ENCODE data around the gene HEATR5A. TPM values are rescaled to one million over a fixed set of nuclear protein-coding genes. Genes with fewer than 3 reads are reported as not detected.
A peak's percentile ranks its signal among the peaks of the same experiment; 100 is the strongest.

Gene HEATR5A
- polyA plus RNA-seq, 2 of the 4 experiments (the other 2 are of a cell fraction), result 29.5 to 49.5 TPM

- no peak overlapping the region for H3K4me2 ChIP-seq
- ChIA-PET POLR2A (no interaction called here), CTCF (interaction anchor here (0.6 kb wide), 1 partner anchor 82 kb away, joined by 6 read pairs; no protein-coding TSS in a partner anchor)
- 57% methylated on average over 9 of the region's 10 CpGs for WGBS (ENCODE audit: missing lambda C conversion rate)
- peak; percentile 24 to 58; a peak in 3 of 6 replicates for ATAC-seq
- H3K4me3 ChIP-seq, result no peak overlapping the region
- H3K27ac ChIP-seq, result peak overlapping the region in 1 of 2 experiments; percentile 34; a peak in 1 of 6 replicates
- no peaks in the 10 kb centered on the region for H3K9me3 ChIP-seq
- H3K4me1 ChIP-seq, result 0 out of 3 replicates have a peak, but pooled peaks cover 3% of the 10 kb centered on the region
- TF ChIP-seq RFX5 (IDR thresholded peaks at IDR 0.05), result no peak
- TF ChIP-seq SREBF2 (IDR thresholded peaks at IDR 0.05), result no peak
- no peak for TF ChIP-seq MYC (IDR thresholded peaks at IDR 0.05; ENCODE audit: borderline replicate concordance, low read length)
- no peak for TF ChIP-seq MAZ (IDR thresholded peaks at IDR 0.05; ENCODE audit: borderline replicate concordance, low read depth, low read length)
- FAIRE-seq, result no peak
- no peak for DNase-seq (ENCODE audit: low read depth in 1 of 2, low spot score in 1 of 2)
Measured at GRCh38 chr14:31251028-31251958, 169.1 kb downstream of the HEATR5A start.

- H3K9me3 ChIP-seq, result no peaks in the 10 kb centered on the region
- CTCF ChIA-PET, result no interaction called here
- H3K4me1 ChIP-seq, result 0 out of 3 replicates have a peak, but pooled peaks cover 3% of the 10 kb centered on the region
- ATAC-seq (no peak), FAIRE-seq (no peak), DNase-seq (ENCODE audit: low read depth in 1 of 2, low spot score in 1 of 2) (no peak)
- TF ChIP-seq FOSL2 (IDR thresholded peaks at IDR 0.05), result no peak
- no peak for TF ChIP-seq FOSL2 (CRISPR knock-in tag; IDR thresholded peaks at IDR 0.05)
- no peak for TF ChIP-seq ZFP36 (IDR thresholded peaks at IDR 0.05; ENCODE audit: borderline replicate concordance, partially characterized antibody)
- TF ChIP-seq SREBF2 (IDR thresholded peaks at IDR 0.05), result no peak
- no peak for TF ChIP-seq HDAC2 (IDR thresholded peaks at IDR 0.05)
- TF ChIP-seq RAD21 (conservative IDR thresholded peaks at IDR 0.05 in 1 of 2, IDR thresholded peaks at IDR 0.05 in 1 of 2), result no peak
- TF ChIP-seq KDM5A (IDR thresholded peaks at IDR 0.05), result no peak
- no peak for TF ChIP-seq ZC3H11A (IDR thresholded peaks at IDR 0.05)
- TF ChIP-seq ATOH8 (CRISPR knock-in tag; IDR thresholded peaks at IDR 0.05; ENCODE audit: low read depth), result no peak
- TF ChIP-seq BCL3 (IDR thresholded peaks at IDR 0.05), result no peak
- TF ChIP-seq HEYL (CRISPR knock-in tag; IDR thresholded peaks at IDR 0.05), result no peak
- no peak for TF ChIP-seq JUNB (IDR thresholded peaks at IDR 0.05)
- no peak for TF ChIP-seq HMGXB4 (CRISPR knock-in tag; IDR thresholded peaks at IDR 0.05; ENCODE audit: borderline replicate concordance)
- no peak for TF ChIP-seq NPAS2 (CRISPR knock-in tag; IDR thresholded peaks at IDR 0.05; ENCODE audit: borderline replicate concordance)
- TF ChIP-seq MAFK (IDR thresholded peaks at IDR 0.05; ENCODE audit: partially characterized antibody), result no peak
- no peak overlapping the region for H3K4me3 ChIP-seq
- H3K4me2 ChIP-seq, result no peak overlapping the region
- no peak overlapping the region for H3K27ac ChIP-seq
- POLR2A ChIA-PET, result no interaction called here
- WGBS (ENCODE audit: missing lambda C conversion rate), result 62% methylated on average over 3 of the region's 3 CpGs
Measured at GRCh38 chr14:31244626-31245025, 175.7 kb downstream of the HEATR5A start.

GRCh38 chr14:31243860-31244259, 176.5 kb downstream of the HEATR5A start:
- DNase-seq (ENCODE audit: low read depth in 1 of 2, low spot score in 1 of 2) (no peak), ATAC-seq (no peak)

More at GRCh38 chr14:31243860-31244259, 176.5 kb downstream of the HEATR5A start:
- no peak for TF ChIP-seq RCOR1 (IDR thresholded peaks at IDR 0.05; ENCODE audit: low read depth, low read length)
- TF ChIP-seq CTCF (IDR thresholded peaks at IDR 0.05), result no peak
- no peak for TF ChIP-seq BHLHE40 (IDR thresholded peaks at IDR 0.05; ENCODE audit: low read depth, low read length)
- TF ChIP-seq ZNF302 (CRISPR knock-in tag; IDR thresholded peaks at IDR 0.05), result no peak
- TF ChIP-seq GATA3 (IDR thresholded peaks at IDR 0.05; ENCODE audit: borderline replicate concordance), result no peak
- TF ChIP-seq ELK1 (IDR thresholded peaks at IDR 0.05; ENCODE audit: low read depth, low read length), result no peak
- TF ChIP-seq RNF2 (IDR thresholded peaks at IDR 0.05; ENCODE audit: borderline replicate concordance, low read depth), result no peak
- TF ChIP-seq POLR2A (IDR thresholded peaks at IDR 0.05; ENCODE audit: low read length), result no peak
- no peak for TF ChIP-seq HOXB5 (CRISPR knock-in tag; IDR thresholded peaks at IDR 0.05)
- no peak for TF ChIP-seq ZC3H11A (IDR thresholded peaks at IDR 0.05)
- TF ChIP-seq MYC (IDR thresholded peaks at IDR 0.05; ENCODE audit: borderline replicate concordance, low read length), result no peak
- ChIA-PET CTCF (no interaction called here), POLR2A (no interaction called here)
- Histone ChIP-seq H3K4me2 (no peak overlapping the region), H3K4me1 (0 out of 3 replicates have a peak, but pooled peaks cover 3% of the 10 kb centered on the region), H3K4me3 (no peak overlapping the region), H3K27ac (0 out of 6 replicates have a peak overlapping the region, but pooled peaks of 1 of the 2 experiments have one; percentile 26), H3K9me3 (no peaks in the 10 kb centered on the region)
- 73% methylated on average over 8 of the region's 8 CpGs for WGBS (ENCODE audit: missing lambda C conversion rate)
- no peak for FAIRE-seq
